Head of caudate nucleus (tissue), 42 donors: ENCODE results near the gene GCA.
A peak's percentile ranks its signal among the peaks of the same experiment; 100 is the strongest.

Experiments
- DNase-seq, 42 donors: peaks; one replicate each; pipeline versions ENCODE4 v3.0.0 to v3.0.0-alpha.2; 2020 to 2021; ENCODE audit warnings: mixed read lengths in 7 of 42
- intact Hi-C: fragments of 100-400 bp; cut with DNase I; formaldehyde crosslinking; loops from one replicate; pipeline ENCODE4 v1.15.0; 2022

GCA gene

GRCh38 chr2:162343824-162344616 is at the start of gene GCA:
TSS of gene GCA (plus strand) at chr2:162344132. CDS start at chr2:162344249, 117 bp downstream.
- peak; percentile 96 to 100 (median 99) for DNase-seq
- intact Hi-C loops, result no loop called here

GRCh38 chr2:162295009-162295408 is 48.9 kb upstream of the GCA start:
- no peak for DNase-seq
- intact Hi-C loops, result loop anchor here (5.0 kb wide), 1 partner anchor 73 kb away; no protein-coding TSS in a partner anchor

GRCh38 chr2:162297925-162298552 is 45.9 kb upstream of the GCA start:
- DNase-seq, result peak in 30 of 42 donors; percentile 14 to 92 (median 74)
- intact Hi-C loops, result loop anchor here (5.0 kb wide), 1 partner anchor 76 kb away; no protein-coding TSS in a partner anchor

GRCh38 chr2:162298669-162299335 is 45.1 kb upstream of the GCA start:
- no peak for DNase-seq
- intact Hi-C loops, result loop anchor here (5.0 kb wide), 1 partner anchor 77 kb away; no protein-coding TSS in a partner anchor

- intact Hi-C loops, result no loop called here
- DNase-seq, result no peak
Measured at GRCh38 chr2:162300266-162300665, 43.7 kb upstream of the GCA start.

- intact Hi-C loops, result no loop called here
- peak in 41 of 42 donors; percentile 11 to 86 (median 58) for DNase-seq
Measured at GRCh38 chr2:162301151-162301804, 42.7 kb upstream of the GCA start.

GRCh38 chr2:162301877-162302276 is 42.1 kb upstream of the GCA start:
- intact Hi-C loops, result no loop called here

GRCh38 chr2:162305901-162306300 is 38.0 kb upstream of the GCA start:
- intact Hi-C loops, result no loop called here
- DNase-seq, result no peak

More at GRCh38 chr2:162301877-162302276, 42.1 kb upstream of the GCA start:
- DNase-seq, result no peak

- intact Hi-C loops, result no loop called here
Measured at GRCh38 chr2:162308747-162309503, 35.0 kb upstream of the GCA start.

GRCh38 chr2:162312853-162313252 is 31.1 kb upstream of the GCA start:
- DNase-seq, result no peak
- intact Hi-C loops, result no loop called here

More at GRCh38 chr2:162308747-162309503, 35.0 kb upstream of the GCA start:
- no peak for DNase-seq

GRCh38 chr2:162315938-162316337 is 28.0 kb upstream of the GCA start:
- intact Hi-C loops, result no loop called here
- no peak for DNase-seq

GRCh38 chr2:162316590-162316989 is 27.3 kb upstream of the GCA start:
- intact Hi-C loops, result no loop called here
- DNase-seq, result no peak

- DNase-seq, result no peak
- intact Hi-C loops, result no loop called here
Measured at GRCh38 chr2:162317058-162317742, 26.7 kb upstream of the GCA start.

- intact Hi-C loops, result no loop called here
- DNase-seq, result peak in 4 of 42 donors; percentile 3 to 40 (median 7)
Measured at GRCh38 chr2:162317861-162318327, 26.0 kb upstream of the GCA start.

- DNase-seq, result peak; percentile 27 to 85 (median 66)
- intact Hi-C loops, result no loop called here
Measured at GRCh38 chr2:162318328-162319180, 25.4 kb upstream of the GCA start, which contains the start of gene IFIH1. TSS of gene IFIH1 (minus strand) at chr2:162318684. CDS start at chr2:162318307, 377 bp downstream.

GRCh38 chr2:162320864-162321517 is 22.9 kb upstream of the GCA start:
- intact Hi-C loops, result no loop called here
- no peak for DNase-seq
